K562 (cell line): ENCODE measurements around the gene MINDY4. TPM values are rescaled to one million over a fixed set of nuclear protein-coding genes. Genes with fewer than 3 reads are reported as not detected.

Experiments
- ATAC-seq: fragments of 200-7000 bp; cut with Tn5 transposase; 3 replicates; pipeline ENCODE4 v1.9.1; 2020; ENCODE audit warnings: moderate library complexity
- BruUV-seq: library from RNA; stranded (reverse); fragments of 400-500 nt; replicated peaks from 2 replicates; lab custom pipeline; 2021; lab: Mats Ljungman, UMichigan
- CTCF ChIA-PET: fragments of 300-600 bp; formaldehyde crosslinking; extraction: SDS; loops from one replicate; lab custom pipeline; 2021; ENCODE audit warnings: low intra/inter-chr PET ratio; lab: Yijun Ruan, JAX
- POLR2A ChIA-PET: fragments of 300-600, 350-650 bp; sonication (Branson Sonifier 250); formaldehyde crosslinking; extraction: SDS; loops from one replicate; lab custom pipeline; 2021; ENCODE audit warnings: antibody characterized with exemption, inconsistent platforms; lab: Yijun Ruan, JAX
- DNase-seq, 4 experiments: peaks; one replicate each; pipeline versions ENCODE4 v3.0.0 to v3.0.0-alpha.2; 2011 to 2018; ENCODE audit warnings: low spot score in 3 of 4, mixed read lengths in 3 of 4; ENCODE audit errors: extremely low read depth in 1 of 4
- FAIRE-seq: peaks from 2 replicates; lab custom pipeline; 2011; peaks lifted over from hg19 to GRCh38; lab: Jason Lieb, UNC
- H2AFZ ChIP-seq: 2 replicates; pipeline ENCODE4 v1.6.0; 2011; ENCODE audit warnings: low read depth, low read length, control low read depth, inconsistent platforms
- H3K27ac ChIP-seq: fragments of 200-600 bp; 3 replicates; pipeline ENCODE4 v1.8.0; 2011; ENCODE audit warnings: low read depth, mild to moderate bottlenecking, control low read depth, inconsistent platforms, low read length, moderate library complexity, mixed read lengths; ENCODE audit errors: extremely low read depth
- H3K27me3 ChIP-seq, 2 experiments: fragments of 300-600 bp in 1 of 2; 2 replicates in 1 of 2; 3 replicates in 1 of 2; pipeline versions ENCODE4 v1.6.0 to v1.8.0; 2011; ENCODE audit warnings: inconsistent platforms in 2 of 2, low read length in 2 of 2, mild to moderate bottlenecking in 1 of 2, mixed read lengths in 1 of 2, moderate library complexity in 1 of 2; ENCODE audit not compliant: control insufficient read depth in 2 of 2, insufficient read depth in 2 of 2
- H3K36me3 ChIP-seq: fragments of 300-600 bp; 3 replicates; pipeline ENCODE4 v1.8.0; 2011; ENCODE audit warnings: mild to moderate bottlenecking, low read length, inconsistent platforms; ENCODE audit not compliant: control insufficient read depth, insufficient read depth
- H3K4me1 ChIP-seq, 2 experiments: fragments of 200-600 bp in 1 of 2; replicated peaks in 1 of 2; 2 replicates in 1 of 2; 3 replicates in 1 of 2; pipeline versions ENCODE4 v1.5.1 to v1.8.0; 2011; ENCODE audit warnings: inconsistent platforms in 2 of 2, low read length in 2 of 2, mild to moderate bottlenecking in 1 of 2, mixed read lengths in 1 of 2, moderate library complexity in 1 of 2; ENCODE audit not compliant: control insufficient read depth in 2 of 2, insufficient read depth in 2 of 2
- H3K4me2 ChIP-seq: 2 replicates; pipeline ENCODE4 v1.6.1; 2011; ENCODE audit warnings: low read length, control low read depth, inconsistent platforms, mixed read lengths; ENCODE audit not compliant: insufficient read depth
- H3K4me3 ChIP-seq: fragments of 200-600 bp; sonication (generic), shearing (Covaris generic); 2 replicates; pipeline ENCODE4 v1.5.1; 2016; ENCODE audit warnings: control low read depth, inconsistent platforms
- H3K79me2 ChIP-seq: fragments of 200-600 bp; 3 replicates; pipeline ENCODE4 v1.8.0; 2011; ENCODE audit warnings: low read length, inconsistent platforms; ENCODE audit not compliant: control insufficient read depth, insufficient read depth
- H3K9ac ChIP-seq, 2 experiments: 2 replicates each; pipeline versions ENCODE4 v1.6.0 to v1.6.1; 2011; ENCODE audit warnings: low read depth in 2 of 2, low read length in 2 of 2, control low read depth in 1 of 2, inconsistent platforms in 1 of 2, mild to moderate bottlenecking in 1 of 2, mixed read lengths in 1 of 2; ENCODE audit not compliant: insufficient read depth in 1 of 2
- H3K9me1 ChIP-seq: one replicate; pipeline ENCODE4 v1.6.0; 2011; ENCODE audit warnings: inconsistent platforms, mild to moderate bottlenecking, low read length, moderate library complexity; ENCODE audit not compliant: control insufficient read depth, insufficient read depth
- H3K9me3 ChIP-seq: replicated peaks from 2 replicates; pipeline ENCODE4 v1.5.1; 2011; ENCODE audit warnings: low read depth, low read length, inconsistent platforms; ENCODE audit not compliant: control insufficient read depth, insufficient read depth
- H4K20me1 ChIP-seq: replicated peaks from 2 replicates; pipeline ENCODE4 v1.6.1; 2011; ENCODE audit warnings: low read length, inconsistent platforms, mixed read lengths; ENCODE audit not compliant: control insufficient read depth, insufficient read depth
- BCOR ChIP-seq: fragments of 450-650 bp; IDR thresholded peaks from 2 replicates; pipeline ENCODE4 v1.6.1; 2016
- DACH1 ChIP-seq: fragments of 450-650 bp; IDR thresholded peaks from 2 replicates; pipeline ENCODE4 v1.6.1; 2018; ENCODE audit not compliant: partially characterized antibody
- PHF21A ChIP-seq: fragments of 450-650 bp; IDR thresholded peaks from 2 replicates; pipeline ENCODE4 v1.6.1; 2017; ENCODE audit warnings: low read depth, borderline replicate concordance
- SMARCE1 ChIP-seq: fragments of 450-650 bp; IDR thresholded peaks from 2 replicates; pipeline ENCODE4 v1.7.1; 2016; ENCODE audit warnings: mild to moderate bottlenecking
- SP2 ChIP-seq: IDR thresholded peaks from 2 replicates; pipeline ENCODE4 v1.6.1; 2011; ENCODE audit warnings: mild to moderate bottlenecking, low read depth, low read length, moderate library complexity; ENCODE audit not compliant: poor library complexity, severe bottlenecking; ENCODE audit errors: extremely low read depth
- WGBS: fragments of 100-300 bp; shearing (Covaris generic); methylation state at CpG from one replicate; pipeline ENCODE4 v1.1.6; 2016; ENCODE audit warnings: low coverage, mixed read lengths; ENCODE audit not compliant: insufficient coverage; ENCODE audit errors: missing lambda C conversion rate; 5-methylcytosine and 5-hydroxymethylcytosine counted together
- in situ Hi-C: fragments of 300-500 bp; cut with MboI; formaldehyde crosslinking; loops from 4 replicates; pipeline ENCODE4 v1.15.0; 2018; ENCODE audit warnings: inconsistent platforms, mixed read lengths
- intact Hi-C: fragments of 100-400 bp; cut with micrococcal nuclease; formaldehyde crosslinking; loops from 2 replicates; pipeline ENCODE4 v1.14.2; 2022
- polyA plus RNA-seq, 8 experiments: library from polyadenylated mRNA; depleted of rRNA in 4 of 8; stranded (reverse) in 5 of 8; unstranded in 3 of 8; fragments of >200 nt; fragmentation: Nextera tagmentation in 2 of 8; fragmentation: Illumina TruSeq in 1 of 8; extraction: Ambion mirVana in 2 of 8; extraction: Trizol in 1 of 8; gene quantifications; 2 replicates each; pipeline versions ENCODE4 v1.2.1 to v1.2.3, GENCODE V29; 2011 to 2014; ENCODE audit warnings: inconsistent platforms in 1 of 8, missing spikeins in 1 of 8
- total RNA-seq, 7 experiments: library from RNA; depleted of rRNA in 6 of 7; stranded (reverse); fragments of >200 nt in 6 of 7; fragmentation: Illumina TruSeq in 2 of 7; extraction: Trizol in 2 of 7; gene quantifications; 2 replicates each; pipeline versions ENCODE4 v1.2.1 to v1.2.3, GENCODE V29; 2011 to 2021; ENCODE audit warnings: low replicate concordance in 1 of 7
- TF ChIP-seq, protein P1 (sequence below): fragments of 250-450 bp; sonication (Bioruptor Pico); IDR thresholded peaks from 2 replicates; pipeline ENCODE4 v1.4.0; 2020; ENCODE audit warnings: borderline replicate concordance

The MINDY4 gene
- total and polyA plus RNA-seq, 9 of the 15 experiments (the other 6 are each of a cell fraction or from before 2014, with no cell fraction given) = 2.1 to 16.7 (median 11.0) TPM

DNA sequence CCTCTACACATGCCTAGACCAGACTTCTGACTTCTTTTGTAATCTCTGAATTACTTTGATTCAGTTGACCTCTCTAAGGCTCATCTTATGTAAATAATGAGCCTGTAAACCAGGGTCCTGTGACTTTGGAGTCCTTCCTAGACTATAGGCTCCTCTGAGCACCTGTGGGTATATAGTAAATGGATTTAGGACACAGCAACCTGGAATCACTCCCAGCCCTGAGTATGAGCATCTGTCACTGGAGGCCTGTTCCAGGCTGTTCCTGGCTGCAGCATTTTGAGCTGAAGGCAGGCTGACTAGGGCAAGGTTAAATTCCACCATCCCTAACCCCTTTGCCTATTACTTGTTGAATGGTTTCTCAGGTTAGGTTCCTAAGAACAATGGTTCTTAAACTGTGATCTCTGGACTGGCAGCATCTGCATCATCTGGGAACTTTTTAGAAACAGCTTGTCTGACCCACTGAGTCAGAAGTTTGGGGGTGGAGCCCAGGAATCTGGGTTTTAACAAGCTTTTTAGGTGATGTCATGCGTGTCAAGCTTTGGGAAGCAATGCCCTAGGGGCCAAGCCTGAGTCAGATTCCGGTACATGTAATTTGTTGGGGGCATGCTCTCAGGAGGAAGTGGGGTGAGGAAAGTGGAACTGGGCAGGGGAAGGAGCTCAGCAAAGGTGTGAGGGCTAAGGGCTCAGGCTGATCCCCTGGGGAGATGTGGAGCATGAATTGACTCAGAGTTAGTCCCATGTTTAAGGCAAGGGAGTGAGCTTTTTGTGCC, 28.2 kb downstream of the MINDY4 start:
- in situ Hi-C loops (no loop called here), intact Hi-C loops (no loop called here)
- POLR2A ChIA-PET = interaction anchor here (0.7 to 1.4 kb wide), 3 partner anchors 8 to 179 kb away, joined by 3 read pairs; no protein-coding TSS in a partner anchor
- H3K9ac ChIP-seq = no peak overlapping the region
- no peaks in the 10 kb centered on the region for H3K4me1 ChIP-seq
- no peaks in the 10 kb centered on the region for H3K27me3 ChIP-seq
- H3K79me2 ChIP-seq = no peaks in the 10 kb centered on the region
- TF ChIP-seq PHF21A (no peak), SP2 (no peak), SMARCE1 (no peak), DACH1 (no peak), BCOR (no peak)
- TF ChIP-seq, protein P1, sequence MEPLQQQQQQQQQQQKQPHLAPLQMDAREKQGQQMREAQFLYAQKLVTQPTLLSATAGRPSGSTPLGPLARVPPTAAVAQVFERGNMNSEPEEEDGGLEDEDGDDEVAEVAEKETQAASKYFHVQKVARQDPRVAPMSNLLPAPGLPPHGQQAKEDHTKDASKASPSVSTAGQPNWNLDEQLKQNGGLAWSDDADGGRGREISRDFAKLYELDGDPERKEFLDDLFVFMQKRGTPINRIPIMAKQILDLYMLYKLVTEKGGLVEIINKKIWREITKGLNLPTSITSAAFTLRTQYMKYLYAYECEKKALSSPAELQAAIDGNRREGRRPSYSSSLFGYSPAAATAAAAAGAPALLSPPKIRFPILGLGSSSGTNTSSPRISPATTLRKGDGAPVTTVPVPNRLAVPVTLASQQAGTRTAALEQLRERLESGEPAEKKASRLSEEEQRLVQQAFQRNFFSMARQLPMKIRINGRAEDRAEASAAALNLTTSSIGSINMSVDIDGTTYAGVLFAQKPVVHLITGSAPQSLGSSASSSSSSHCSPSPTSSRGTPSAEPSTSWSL = no peak
- no peaks in the 10 kb centered on the region for H3K9me1 ChIP-seq
- 0 out of 2 replicates have a peak, but pooled peaks cover 5% of the 10 kb centered on the region for H4K20me1 ChIP-seq
- H3K27ac ChIP-seq = no peak overlapping the region
- H3K36me3 ChIP-seq = peaks cover 55% of the 10 kb centered on the region; the same call in 2 of the 3 replicates
- no peak overlapping the region for H3K4me3 ChIP-seq
- CTCF ChIA-PET = interaction anchor here (0.6 to 2.0 kb wide), 2 partner anchors 176 to 246 kb away, joined by 3 to 16 read pairs; no protein-coding TSS in a partner anchor
- H3K4me2 ChIP-seq = no peak overlapping the region
- H3K9me3 ChIP-seq = no peaks in the 10 kb centered on the region
- FAIRE-seq (no peak), DNase-seq (no peak), ATAC-seq (no peak)
- no TSS peak for BruUV-seq
- H2AFZ ChIP-seq = no peak overlapping the region
- WGBS = 97% methylated on average over 2 of the region's 2 CpGs
